MM.1S (cell line): ENCODE measurements around the gene CXCL11.

Experiments
- DNase-seq: peaks from one replicate; pipeline ENCODE4 v3.0.0-alpha.2; 2015
- H2AFZ ChIP-seq: fragments of 300-600 bp; sonication (generic); 2 replicates; pipeline ENCODE4 v1.6.0; 2016; ENCODE audit warnings: antibody characterized with exemption, low read length
- H3F3A ChIP-seq: fragments of 300-600 bp; sonication (generic); 2 replicates; pipeline ENCODE4 v1.6.1; 2016; ENCODE audit warnings: mild to moderate bottlenecking, antibody characterized with exemption, low read length, moderate library complexity, mixed read lengths; ENCODE audit not compliant: insufficient read depth
- H3K27ac ChIP-seq: fragments of 300-600 bp; sonication (generic); 2 replicates; pipeline ENCODE4 v1.5.1; 2016; ENCODE audit warnings: mild to moderate bottlenecking, low read length
- H3K27me3 ChIP-seq: fragments of 300-600 bp; sonication (generic); replicated peaks from 2 replicates; pipeline ENCODE4 v1.6.0; 2016; ENCODE audit warnings: low read length; ENCODE audit not compliant: insufficient read depth
- H3K36me3 ChIP-seq: fragments of 300-600 bp; sonication (generic); replicated peaks from 2 replicates; pipeline ENCODE4 v1.6.1; 2016; ENCODE audit warnings: mild to moderate bottlenecking, low read length, mixed read lengths; ENCODE audit not compliant: insufficient read depth
- H3K4me1 ChIP-seq: fragments of 300-600 bp; sonication (generic); 2 replicates; pipeline ENCODE4 v1.6.1; 2016; ENCODE audit warnings: low read length, mixed read lengths
- H3K4me2 ChIP-seq: fragments of 300-600 bp; sonication (generic); 2 replicates; pipeline ENCODE4 v1.6.0; 2016; ENCODE audit warnings: low read depth, low read length
- H3K4me3 ChIP-seq: fragments of 300-600 bp; sonication (generic); 2 replicates; pipeline ENCODE4 v1.5.1; 2016; ENCODE audit warnings: low read length, mixed read lengths
- H3K79me2 ChIP-seq: fragments of 300-600 bp; sonication (generic); 2 replicates; pipeline ENCODE4 v1.6.1; 2016; ENCODE audit warnings: mixed run types, low read length, mixed read lengths
- H3K9ac ChIP-seq: fragments of 300-600 bp; sonication (generic); 2 replicates; pipeline ENCODE4 v1.6.1; 2016; ENCODE audit warnings: low read length, mixed read lengths
- H3K9me2 ChIP-seq: fragments of 300-600 bp; sonication (generic); replicated peaks from 2 replicates; pipeline ENCODE4 v1.6.1; 2016; ENCODE audit warnings: mild to moderate bottlenecking, low read length, mixed read lengths; ENCODE audit not compliant: insufficient read depth
- H3K9me3 ChIP-seq: fragments of 300-600 bp; sonication (generic); replicated peaks from 2 replicates; pipeline ENCODE4 v1.6.1; 2016; ENCODE audit warnings: mild to moderate bottlenecking, low read length, mixed read lengths; ENCODE audit not compliant: insufficient read depth
- H4K20me1 ChIP-seq: fragments of 300-600 bp; sonication (generic); 2 replicates; pipeline ENCODE4 v1.6.1; 2016; ENCODE audit warnings: mild to moderate bottlenecking, low read length, moderate library complexity, mixed read lengths; ENCODE audit not compliant: insufficient read depth
- CTCF ChIP-seq: fragments of 300-600 bp; sonication (generic); IDR thresholded peaks from 2 replicates; pipeline ENCODE4 v1.5.1; 2016; ENCODE audit warnings: antibody characterized with exemption, low read length, mixed read lengths
- EZH2 ChIP-seq: fragments of 300-600 bp; sonication (generic); optimal IDR thresholded peaks from 2 replicates; pipeline ENCODE3; 2017; ENCODE audit warnings: low read depth, mild to moderate bottlenecking, antibody characterized with exemption, low read length, mixed read lengths
- EZH2phosphoT487 ChIP-seq: fragments of 300-600 bp; sonication (generic); IDR thresholded peaks from 2 replicates; pipeline ENCODE4 v1.6.1; 2018; ENCODE audit warnings: antibody characterized with exemption, low read length

The CXCL11 gene

GRCh38 chr4:76078033-76078613 lies 42.3 kb upstream of the CXCL11 start:
- Histone ChIP-seq H3K27ac (no peak overlapping the region), H3K9me2 (no peaks in the 10 kb centered on the region), H2AFZ (no peak overlapping the region), H4K20me1 (no peaks in the 10 kb centered on the region), H3F3A (no peaks in the 10 kb centered on the region), H3K9ac (no peak overlapping the region), H3K4me1 (no peaks in the 10 kb centered on the region), H3K27me3 (no peaks in the 10 kb centered on the region), H3K36me3 (no peaks in the 10 kb centered on the region), H3K79me2 (no peaks in the 10 kb centered on the region), H3K4me3 (no peak overlapping the region), H3K9me3 (no peaks in the 10 kb centered on the region), H3K4me2 (no peak overlapping the region)
- no peak for DNase-seq
- TF ChIP-seq EZH2phosphoT487 (no peak), EZH2 (no peak), CTCF (no peak)

- no peaks in the 10 kb centered on the region for H3K27me3 ChIP-seq
- H3K4me3 ChIP-seq = no peak overlapping the region
- DNase-seq = no peak
- H2AFZ ChIP-seq = no peak overlapping the region
- no peaks in the 10 kb centered on the region for H3K9me2 ChIP-seq
- no peaks in the 10 kb centered on the region for H4K20me1 ChIP-seq
- H3K9ac ChIP-seq = no peak overlapping the region
- no peaks in the 10 kb centered on the region for H3F3A ChIP-seq
- no peaks in the 10 kb centered on the region for H3K4me1 ChIP-seq
- no peaks in the 10 kb centered on the region for H3K79me2 ChIP-seq
- H3K36me3 ChIP-seq = no peaks in the 10 kb centered on the region
- no peaks in the 10 kb centered on the region for H3K9me3 ChIP-seq
- H3K4me2 ChIP-seq = no peak overlapping the region
- no peak for TF ChIP-seq EZH2
- no peak for TF ChIP-seq CTCF
- no peak for TF ChIP-seq EZH2phosphoT487
- H3K27ac ChIP-seq = no peak overlapping the region
Observed at GRCh38 chr4:76074993-76075600, 39.2 kb upstream of the CXCL11 start.

GRCh38 chr4:76074468-76074867 lies 38.6 kb upstream of the CXCL11 start, which contains the start of gene ART3:
Gene ART3, plus strand, starts transcription at chr4:76074709. Its CDS starts 1,181 bp downstream, at chr4:76075890.
- H3K27ac ChIP-seq = no peak within 1 kb of the TSS
- H3K4me2 ChIP-seq = no peak within 1 kb of the TSS
- H3K36me3 ChIP-seq = no peaks in the 10 kb centered on the region
- no peaks in the 10 kb centered on the region for H3F3A ChIP-seq
- H4K20me1 ChIP-seq = no peaks in the 10 kb centered on the region
- no peaks in the 10 kb centered on the region for H3K4me1 ChIP-seq
- H3K9me3 ChIP-seq = no peaks in the 10 kb centered on the region
- no peak within 1 kb of the TSS for H3K4me3 ChIP-seq
- H3K9me2 ChIP-seq = no peaks in the 10 kb centered on the region
- H3K27me3 ChIP-seq = no peaks in the 10 kb centered on the region
- H3K9ac ChIP-seq = no peak within 1 kb of the TSS
- no peak within 1 kb of the TSS for H2AFZ ChIP-seq
- TF ChIP-seq EZH2 (no peak), CTCF (no peak), EZH2phosphoT487 (no peak)
- H3K79me2 ChIP-seq = no peaks in the 10 kb centered on the region
- no peak for DNase-seq
